K562 (cell line): ENCODE results near the gene BRSK1. TPM values are rescaled to one million over a fixed set of nuclear protein-coding genes. Genes with fewer than 3 reads are reported as not detected.

Source experiments
- AFF1 ChIP-seq, 2 experiments: fragments of 450-650 bp; IDR thresholded peaks; 2 replicates each; pipeline ENCODE4 v1.6.1; 2018; ENCODE audit warnings: mild to moderate bottlenecking in 2 of 2, low read depth in 1 of 2; ENCODE audit not compliant: partially characterized antibody in 2 of 2
- CSDE1 ChIP-seq, 2 experiments: fragments of 450-650 bp; IDR thresholded peaks; 2 replicates each; pipeline ENCODE4 v1.6.1; 2016; ENCODE audit warnings: mild to moderate bottlenecking in 1 of 2
- FOXA3 ChIP-seq, 2 experiments: fragments of 450-650 bp in 1 of 2; sonication (generic) in 1 of 2; formaldehyde crosslinking; IDR thresholded peaks in 1 of 2; conservative IDR thresholded peaks in 1 of 2; 2 replicates each; pipeline versions ENCODE4 v1.4.0 to v1.8.0; 2020 to 2022; ENCODE audit warnings: mild to moderate bottlenecking in 2 of 2, missing genetic modification reagents in 1 of 2
- POLR2B ChIP-seq: fragments of 450-650 bp; IDR thresholded peaks from 2 replicates; pipeline ENCODE4 v1.6.1; 2018; ENCODE audit warnings: low read depth; ENCODE audit not compliant: partially characterized antibody
- RAD51 ChIP-seq: fragments of 450-650 bp; IDR thresholded peaks from 2 replicates; pipeline ENCODE4 v1.7.1; 2016; ENCODE audit warnings: low read depth, mild to moderate bottlenecking, borderline replicate concordance
- RBBP5 ChIP-seq: fragments of 200-600 bp; sonication (generic); IDR thresholded peaks from 2 replicates; pipeline ENCODE4 v1.6.1; 2012; ENCODE audit warnings: borderline replicate concordance, mild to moderate bottlenecking, low read length, control low read depth, inconsistent platforms; ENCODE audit not compliant: insufficient read depth, poor library complexity, severe bottlenecking
- RERE ChIP-seq: sonication (generic); formaldehyde crosslinking; IDR thresholded peaks from 2 replicates; pipeline ENCODE4 v1.8.0; 2023; ENCODE audit warnings: missing genetic modification reagents, mild to moderate bottlenecking, borderline replicate concordance
- SMARCC2 ChIP-seq: fragments of 450-650 bp; IDR thresholded peaks from 2 replicates; pipeline ENCODE4 v1.6.1; 2017; ENCODE audit warnings: antibody characterized with exemption, moderate library complexity, mild to moderate bottlenecking, low read depth
- YY1 ChIP-seq, 3 experiments: IDR thresholded peaks; 2 replicates each; pipeline ENCODE4 v1.6.1; 2011; ENCODE audit warnings: low read length in 2 of 3, mild to moderate bottlenecking in 2 of 3, moderate library complexity in 2 of 3, borderline replicate concordance in 1 of 3, control low read depth in 1 of 3, low read depth in 1 of 3; ENCODE audit not compliant: insufficient read depth in 3 of 3, insufficient replicate concordance in 2 of 3, control insufficient read depth in 1 of 3, insufficient read length in 1 of 3; ENCODE audit errors: extremely low read depth in 1 of 3
- ZNF24 ChIP-seq: fragments of 450-650 bp; IDR thresholded peaks from 2 replicates; pipeline ENCODE4 v1.6.1; 2016
- ZNF639 ChIP-seq, 2 experiments: fragments of 200-800 bp in 1 of 2; sonication (Bioruptor generic) in 1 of 2; sonication (generic) in 1 of 2; formaldehyde crosslinking in 1 of 2; IDR thresholded peaks in 1 of 2; conservative IDR thresholded peaks in 1 of 2; 2 replicates each; pipeline versions ENCODE4 v1.5.0 to v1.6.1; 2016 to 2020; ENCODE audit warnings: missing compliant biosample characterization in 1 of 2, missing genetic modification characterization in 1 of 2, missing genetic modification reagents in 1 of 2
- polyA plus RNA-seq, 8 experiments: library from polyadenylated mRNA; depleted of rRNA in 4 of 8; stranded (reverse) in 5 of 8; unstranded in 3 of 8; fragments of >200 nt; fragmentation: Nextera tagmentation in 2 of 8; fragmentation: Illumina TruSeq in 1 of 8; extraction: Ambion mirVana in 2 of 8; extraction: Trizol in 1 of 8; gene quantifications; 2 replicates each; pipeline versions ENCODE4 v1.2.1 to v1.2.3, GENCODE V29; 2011 to 2014; ENCODE audit warnings: inconsistent platforms in 1 of 8, missing spikeins in 1 of 8
- total RNA-seq, 7 experiments: library from RNA; depleted of rRNA in 6 of 7; stranded (reverse); fragments of >200 nt in 6 of 7; fragmentation: Illumina TruSeq in 2 of 7; extraction: Trizol in 2 of 7; gene quantifications; 2 replicates each; pipeline versions ENCODE4 v1.2.1 to v1.2.3, GENCODE V29; 2011 to 2021; ENCODE audit warnings: low replicate concordance in 1 of 7

BRSK1 gene
- total and polyA plus RNA-seq, 9 of the 15 experiments (the other 6 are each of a cell fraction or from before 2014, with no cell fraction given), result 1.7 to 9.3 (median 3.8) TPM; not detected in 2

GRCh38 chr19:55259540-55260210, 24.1 kb upstream of the BRSK1 start (continued):
- TF ChIP-seq AFF1 (IDR thresholded peaks at IDR 0.05; ENCODE audit: low read depth in 1 of 2, partially characterized antibody in 2 of 2) (peak; percentile 4 to 87), POLR2B (peak; percentile 86), RAD51 (no peak), SMARCC2 (0 out of 2 replicates have a peak, but pooled peaks have one; percentile 29), YY1 (IDR thresholded peaks at IDR 0.05; ENCODE audit: borderline replicate concordance in 1 of 3, control insufficient read depth in 1 of 3, extremely low read depth in 1 of 3, insufficient read depth in 3 of 3, insufficient read length in 1 of 3, insufficient replicate concordance in 2 of 3, low read depth in 1 of 3, low read length in 2 of 3) (no peak), FOXA3 (CRISPR knock-in tag; conservative IDR thresholded peaks at IDR 0.05 in 1 of 2, IDR thresholded peaks at IDR 0.05 in 1 of 2) (0 out of 4 replicates have a peak, but pooled peaks of 1 of the 2 experiments have one; percentile 48), RERE (CRISPR knock-in tag) (peak; percentile 96; the same call in 1 of the 2 replicates), RBBP5 (peak; percentile 8), ZNF639 (CRISPR knock-in tag; conservative IDR thresholded peaks at IDR 0.05 in 1 of 2, IDR thresholded peaks at IDR 0.05 in 1 of 2) (0 out of 4 replicates have a peak, but pooled peaks of 1 of the 2 experiments have one; percentile 5), CSDE1 (IDR thresholded peaks at IDR 0.05) (0 out of 4 replicates have a peak, but pooled peaks of 1 of the 2 experiments have one; percentile 23), ZNF24 (no peak)
